ENCODE results near the gene S100A2.

DNA sequence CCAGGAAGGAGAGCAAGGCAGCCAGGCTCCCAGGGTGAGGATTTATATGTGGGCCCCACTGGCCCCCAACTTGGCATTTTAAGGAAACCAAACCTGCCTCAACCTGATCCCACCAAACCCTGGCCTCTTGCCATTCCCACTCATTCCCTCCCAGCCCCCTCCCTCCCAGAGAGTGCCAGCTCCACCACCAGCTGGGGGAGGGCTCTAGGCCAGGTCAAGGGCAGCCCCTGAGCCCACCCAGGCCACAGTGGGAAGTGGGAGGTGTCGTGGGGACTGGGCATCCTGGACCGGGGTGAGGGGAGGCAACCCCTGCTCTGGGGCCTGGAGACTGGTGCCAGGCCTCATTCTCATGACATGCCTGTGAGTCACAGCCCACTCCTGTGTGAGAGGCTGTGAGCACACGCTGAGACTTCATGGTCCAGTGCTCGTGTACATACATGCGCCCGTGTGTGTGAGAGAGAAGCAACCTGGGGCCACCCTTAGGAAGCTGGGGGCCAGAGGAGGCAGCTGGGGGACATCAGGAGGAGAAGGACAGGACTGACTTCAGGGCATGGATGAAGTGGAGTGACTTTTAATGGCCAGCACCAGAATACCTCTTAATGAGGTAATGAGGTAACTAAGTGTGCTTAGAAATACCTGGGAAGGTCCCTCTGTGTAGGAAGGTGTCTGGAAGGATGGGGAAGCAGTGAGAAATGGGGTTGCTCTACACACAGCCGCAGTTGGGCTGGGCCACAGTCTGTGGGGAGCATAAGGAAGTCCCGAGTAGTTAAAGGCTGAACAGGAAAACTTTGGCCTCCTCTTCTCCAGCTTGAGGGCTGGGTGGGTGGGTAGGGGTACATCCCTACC is at the start of gene S100A2:
- TF ChIP-seq, protein P1, sequence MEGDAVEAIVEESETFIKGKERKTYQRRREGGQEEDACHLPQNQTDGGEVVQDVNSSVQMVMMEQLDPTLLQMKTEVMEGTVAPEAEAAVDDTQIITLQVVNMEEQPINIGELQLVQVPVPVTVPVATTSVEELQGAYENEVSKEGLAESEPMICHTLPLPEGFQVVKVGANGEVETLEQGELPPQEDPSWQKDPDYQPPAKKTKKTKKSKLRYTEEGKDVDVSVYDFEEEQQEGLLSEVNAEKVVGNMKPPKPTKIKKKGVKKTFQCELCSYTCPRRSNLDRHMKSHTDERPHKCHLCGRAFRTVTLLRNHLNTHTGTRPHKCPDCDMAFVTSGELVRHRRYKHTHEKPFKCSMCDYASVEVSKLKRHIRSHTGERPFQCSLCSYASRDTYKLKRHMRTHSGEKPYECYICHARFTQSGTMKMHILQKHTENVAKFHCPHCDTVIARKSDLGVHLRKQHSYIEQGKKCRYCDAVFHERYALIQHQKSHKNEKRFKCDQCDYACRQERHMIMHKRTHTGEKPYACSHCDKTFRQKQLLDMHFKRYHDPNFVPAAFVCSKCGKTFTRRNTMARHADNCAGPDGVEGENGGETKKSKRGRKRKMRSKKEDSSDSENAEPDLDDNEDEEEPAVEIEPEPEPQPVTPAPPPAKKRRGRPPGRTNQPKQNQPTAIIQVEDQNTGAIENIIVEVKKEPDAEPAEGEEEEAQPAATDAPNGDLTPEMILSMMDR (IDR thresholded peaks at IDR 0.05) = no peak
- TF ChIP-seq POLR2A (IDR thresholded peaks at IDR 0.05) = no peak
- TF ChIP-seq EP300 (IDR thresholded peaks at IDR 0.05) = no peak

All from tibial nerve (tissue), 4 donors.